Nephron progenitor cell (in vitro differentiated cells): ENCODE results near the gene PLEKHG4.

Experiments
- DNase-seq: peaks from one replicate; pipeline ENCODE4 v3.0.0; 2021
- H3K27ac Mint-ChIP-seq: 2 replicates; pipeline ENCODE4 v1.8.0; 2021; ENCODE audit warnings: mild to moderate bottlenecking, moderate library complexity, mixed read lengths
- H3K27me3 Mint-ChIP-seq: 2 replicates; pipeline ENCODE4 v1.8.0; 2021; ENCODE audit warnings: mild to moderate bottlenecking, low read depth, mixed read lengths; ENCODE audit not compliant: poor library complexity
- H3K36me3 Mint-ChIP-seq: 2 replicates; pipeline ENCODE4 v1.8.0; 2021; ENCODE audit warnings: low read depth, mixed read lengths
- H3K4me1 Mint-ChIP-seq: 2 replicates; pipeline ENCODE4 v1.8.0; 2021; ENCODE audit warnings: mixed read lengths
- H3K4me3 Mint-ChIP-seq: 2 replicates; pipeline ENCODE4 v1.8.0; 2021; ENCODE audit warnings: mild to moderate bottlenecking, moderate library complexity, mixed read lengths
- H3K9me3 Mint-ChIP-seq: 2 replicates; pipeline ENCODE4 v1.8.0; 2021; ENCODE audit warnings: mild to moderate bottlenecking, moderate library complexity, mixed read lengths
- TF ChIP-seq, protein P1 (sequence below): fragments of 200-600 bp; sonication (generic); IDR thresholded peaks from 2 replicates; pipeline ENCODE4 v1.5.0; 2021; ENCODE audit warnings: antibody characterized with exemption

Gene PLEKHG4

DNA sequence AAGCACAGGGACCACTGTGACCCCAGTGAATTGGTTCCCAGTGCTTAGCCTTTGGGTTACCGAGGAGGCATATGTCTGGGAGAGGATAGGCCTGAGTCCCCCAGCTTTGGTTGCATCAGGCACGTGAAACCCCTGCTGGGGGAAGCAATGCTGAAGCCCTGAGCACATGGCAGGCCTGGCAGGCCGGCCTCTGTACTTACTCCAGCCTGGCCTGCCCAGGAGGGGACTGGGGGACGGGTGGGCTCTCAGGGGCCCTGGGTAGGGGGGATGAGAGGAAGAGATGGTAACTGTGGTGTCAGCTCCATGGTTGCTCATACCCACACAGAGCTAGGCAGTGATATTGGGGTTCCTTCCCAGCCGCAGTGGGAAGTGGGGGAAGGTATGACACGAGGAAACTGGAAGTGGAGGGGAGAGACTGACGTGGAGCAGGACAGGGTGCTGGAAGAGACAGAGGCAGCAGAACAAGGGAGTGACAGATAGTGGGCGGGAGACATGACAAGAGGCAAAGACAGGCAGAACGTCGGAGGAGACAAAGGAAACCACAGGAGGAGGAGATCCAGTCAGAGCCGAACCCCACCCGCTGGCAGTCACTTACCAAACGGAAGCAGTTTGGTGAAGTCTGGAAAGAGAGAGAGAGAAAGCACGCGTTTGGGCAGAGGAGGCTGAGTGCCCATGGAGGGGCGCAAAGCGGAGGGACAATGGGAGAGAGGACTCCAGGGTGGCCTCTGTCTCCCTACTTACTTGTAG, 43.3 kb upstream of the PLEKHG4 start:
- H3K4me3 Mint-ChIP-seq, result no peak overlapping the region

DNA sequence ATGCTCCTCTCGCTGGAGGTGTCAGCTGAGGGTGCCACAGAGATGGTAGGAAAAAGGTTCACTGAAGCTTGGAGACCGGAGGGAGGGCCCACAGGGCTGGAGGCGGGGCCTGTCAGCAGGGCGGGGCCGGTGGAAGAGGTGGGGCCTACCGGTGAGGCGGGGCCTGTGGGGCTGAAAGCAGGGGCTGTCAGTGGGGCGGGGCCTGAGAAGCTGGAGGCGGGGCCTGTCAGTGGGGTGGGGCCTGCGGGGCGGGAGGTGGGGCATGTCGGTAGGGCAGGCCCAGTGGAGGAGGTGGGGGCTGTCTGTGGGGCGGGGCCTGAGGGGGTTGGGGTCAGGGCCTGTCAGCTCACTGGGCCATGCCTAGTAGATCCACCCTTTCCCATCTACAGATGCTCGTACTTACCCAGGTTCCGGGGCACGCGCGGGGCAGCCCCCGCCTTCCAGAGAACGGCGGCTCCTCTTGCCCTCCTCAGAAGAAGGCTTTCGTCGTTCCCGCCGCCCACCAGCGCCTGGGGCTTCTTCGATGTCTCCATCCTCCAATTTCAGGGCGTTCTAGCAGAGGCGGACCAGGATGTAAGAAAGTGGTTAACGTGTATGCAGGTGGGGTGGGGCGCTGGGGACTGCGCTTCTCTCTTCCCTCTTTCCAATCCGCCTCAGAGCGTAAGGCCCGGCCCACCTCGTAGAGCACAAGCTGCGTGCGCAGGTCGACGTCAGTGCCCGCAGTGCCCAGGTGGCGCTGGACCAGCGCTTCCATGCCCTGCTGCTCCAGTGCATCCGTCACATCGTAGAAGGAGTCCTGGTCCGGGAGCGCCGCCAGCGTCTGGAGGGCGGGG, 42.6 kb upstream of the PLEKHG4 start:
- TF ChIP-seq, protein P1, sequence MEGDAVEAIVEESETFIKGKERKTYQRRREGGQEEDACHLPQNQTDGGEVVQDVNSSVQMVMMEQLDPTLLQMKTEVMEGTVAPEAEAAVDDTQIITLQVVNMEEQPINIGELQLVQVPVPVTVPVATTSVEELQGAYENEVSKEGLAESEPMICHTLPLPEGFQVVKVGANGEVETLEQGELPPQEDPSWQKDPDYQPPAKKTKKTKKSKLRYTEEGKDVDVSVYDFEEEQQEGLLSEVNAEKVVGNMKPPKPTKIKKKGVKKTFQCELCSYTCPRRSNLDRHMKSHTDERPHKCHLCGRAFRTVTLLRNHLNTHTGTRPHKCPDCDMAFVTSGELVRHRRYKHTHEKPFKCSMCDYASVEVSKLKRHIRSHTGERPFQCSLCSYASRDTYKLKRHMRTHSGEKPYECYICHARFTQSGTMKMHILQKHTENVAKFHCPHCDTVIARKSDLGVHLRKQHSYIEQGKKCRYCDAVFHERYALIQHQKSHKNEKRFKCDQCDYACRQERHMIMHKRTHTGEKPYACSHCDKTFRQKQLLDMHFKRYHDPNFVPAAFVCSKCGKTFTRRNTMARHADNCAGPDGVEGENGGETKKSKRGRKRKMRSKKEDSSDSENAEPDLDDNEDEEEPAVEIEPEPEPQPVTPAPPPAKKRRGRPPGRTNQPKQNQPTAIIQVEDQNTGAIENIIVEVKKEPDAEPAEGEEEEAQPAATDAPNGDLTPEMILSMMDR, result no peak
- Mint-ChIP-seq H3K36me3 (peaks cover 20% of the 10 kb centered on the region), H3K9me3 (no peaks in the 10 kb centered on the region), H3K4me3 (no peak overlapping the region), H3K27me3 (no peaks in the 10 kb centered on the region), H3K27ac (no peak overlapping the region), H3K4me1 (peaks cover 28% of the 10 kb centered on the region)
- DNase-seq, result peak; percentile 77

More for the DNA sequence above, 43.3 kb upstream of the PLEKHG4 start:
- Mint-ChIP-seq H3K4me1 (peaks cover 22% of the 10 kb centered on the region), H3K27me3 (no peaks in the 10 kb centered on the region), H3K27ac (peak overlapping the region; percentile 26), H3K36me3 (peaks cover 20% of the 10 kb centered on the region), H3K9me3 (no peaks in the 10 kb centered on the region)
- TF ChIP-seq, protein P1, result no peak
- DNase-seq, result no peak

DNA sequence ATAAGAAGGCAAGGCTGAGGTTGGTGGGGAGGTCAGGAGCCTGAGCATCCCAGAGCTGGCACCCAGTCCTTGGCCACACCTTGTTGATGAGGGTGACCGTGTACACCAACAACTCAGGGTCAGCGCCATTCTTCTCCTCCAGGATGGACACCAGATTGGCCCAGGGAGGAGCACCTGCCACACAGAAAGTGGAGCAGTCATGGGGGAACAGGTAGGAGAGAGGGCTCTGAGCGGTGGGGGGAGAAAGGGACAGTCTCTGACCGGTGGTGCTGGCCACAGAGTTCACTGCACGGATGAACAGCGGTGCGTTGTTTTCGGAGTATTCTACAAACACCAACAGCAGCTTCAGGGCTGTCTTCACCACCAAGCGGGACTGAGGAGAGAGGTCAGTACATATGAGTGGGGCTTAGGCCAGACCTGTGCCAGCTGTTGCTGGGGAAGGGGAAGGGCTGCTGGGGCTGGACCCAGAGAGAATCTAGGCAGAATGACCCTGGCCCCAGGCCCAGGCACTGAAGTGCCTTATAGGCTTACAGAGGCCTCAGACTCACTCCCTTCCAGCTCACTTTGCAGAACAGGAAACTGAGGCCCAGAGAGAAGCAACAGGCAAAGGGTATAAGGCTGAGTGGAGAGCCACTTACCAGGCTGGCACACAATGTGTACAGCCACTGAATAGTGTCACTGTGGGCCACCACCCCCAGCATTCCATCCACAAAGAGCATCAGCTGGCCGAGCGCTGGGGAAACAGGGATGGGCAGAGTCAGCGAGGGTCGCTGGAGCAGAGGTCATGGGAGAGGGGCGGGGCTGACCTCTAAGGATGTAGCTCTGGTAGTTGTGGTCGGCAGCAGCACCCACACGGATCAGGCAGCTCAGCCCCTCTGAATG, 41.7 kb upstream of the PLEKHG4 start:
- H3K27me3 Mint-ChIP-seq, result no peaks in the 10 kb centered on the region
- no peak overlapping the region for H3K27ac Mint-ChIP-seq
- H3K4me1 Mint-ChIP-seq, result peaks cover 28% of the 10 kb centered on the region
- H3K9me3 Mint-ChIP-seq, result no peaks in the 10 kb centered on the region
- DNase-seq, result peak; percentile 49
- TF ChIP-seq, protein P1, result no peak
- H3K36me3 Mint-ChIP-seq, result peaks cover 20% of the 10 kb centered on the region
- H3K4me3 Mint-ChIP-seq, result no peak overlapping the region

DNA sequence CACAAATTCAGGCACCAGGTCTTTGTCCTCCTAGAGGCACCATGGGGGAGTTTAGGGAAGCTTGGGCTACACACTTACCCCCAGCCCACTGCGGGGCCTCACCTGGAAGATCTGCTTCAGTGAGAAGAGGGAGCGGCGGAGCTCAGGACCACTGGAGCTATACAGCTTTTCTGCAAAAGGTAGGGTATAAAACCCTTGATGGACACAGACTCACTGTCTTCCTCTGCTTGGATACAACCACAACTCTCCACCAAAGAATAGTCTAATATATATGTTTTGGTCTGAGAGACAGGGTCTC, 41.1 kb upstream of the PLEKHG4 start:
- no peak overlapping the region for H3K4me3 Mint-ChIP-seq
- TF ChIP-seq, protein P1, result no peak
- peaks cover 28% of the 10 kb centered on the region for H3K4me1 Mint-ChIP-seq
- DNase-seq, result no peak
- H3K36me3 Mint-ChIP-seq, result peaks cover 19% of the 10 kb centered on the region
- no peak overlapping the region for H3K27ac Mint-ChIP-seq
- H3K9me3 Mint-ChIP-seq, result no peaks in the 10 kb centered on the region
- no peaks in the 10 kb centered on the region for H3K27me3 Mint-ChIP-seq

DNA sequence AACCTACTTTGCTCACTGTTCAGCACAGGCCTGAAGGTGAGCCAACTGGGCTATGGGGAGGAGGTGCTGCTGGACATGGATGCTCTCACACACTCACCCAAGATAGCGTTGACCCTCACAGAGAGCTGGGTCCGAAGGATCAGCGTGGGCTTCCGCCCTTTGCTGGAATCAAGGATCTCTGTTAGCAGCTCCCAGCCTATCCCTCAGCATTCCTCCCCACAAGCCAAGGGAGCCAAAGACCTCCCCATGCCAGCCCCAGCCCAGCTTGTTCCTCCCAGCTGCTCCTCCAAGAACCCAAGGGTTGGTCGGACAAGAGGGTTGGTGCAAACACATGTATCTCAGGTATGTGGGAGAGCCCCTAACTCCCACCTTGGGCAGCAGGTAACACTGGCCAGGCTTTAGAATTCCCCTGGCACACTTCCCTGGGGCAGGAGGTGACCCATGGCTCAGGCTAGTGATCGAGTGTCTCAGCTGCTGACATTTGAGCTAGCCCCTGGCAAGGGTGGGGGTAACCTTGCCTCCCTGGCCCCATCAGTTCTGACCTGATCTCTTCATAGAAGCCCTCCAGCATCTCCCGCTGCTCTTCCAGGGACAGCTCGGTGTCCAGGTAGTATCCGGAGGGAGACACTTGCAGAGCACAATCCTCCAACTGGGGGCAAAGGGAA, 40.4 kb upstream of the PLEKHG4 start:
- no peaks in the 10 kb centered on the region for H3K9me3 Mint-ChIP-seq
- peaks cover 29% of the 10 kb centered on the region for H3K4me1 Mint-ChIP-seq
- H3K27ac Mint-ChIP-seq, result no peak overlapping the region
- peaks cover 15% of the 10 kb centered on the region for H3K36me3 Mint-ChIP-seq
- no peaks in the 10 kb centered on the region for H3K27me3 Mint-ChIP-seq
- TF ChIP-seq, protein P1, result no peak
- no peak overlapping the region for H3K4me3 Mint-ChIP-seq
- DNase-seq, result no peak
